ENCODE results near the gene RAB20. TPM values are rescaled to one million over a fixed set of nuclear protein-coding genes. Genes with fewer than 3 reads are reported as not detected.

Gene RAB20
- total and polyA plus RNA-seq, 9 of the 15 experiments (the other 6 are each of a cell fraction or from before 2014, with no cell fraction given) = 0.62 to 9.2 (median 5.4) TPM

DNA sequence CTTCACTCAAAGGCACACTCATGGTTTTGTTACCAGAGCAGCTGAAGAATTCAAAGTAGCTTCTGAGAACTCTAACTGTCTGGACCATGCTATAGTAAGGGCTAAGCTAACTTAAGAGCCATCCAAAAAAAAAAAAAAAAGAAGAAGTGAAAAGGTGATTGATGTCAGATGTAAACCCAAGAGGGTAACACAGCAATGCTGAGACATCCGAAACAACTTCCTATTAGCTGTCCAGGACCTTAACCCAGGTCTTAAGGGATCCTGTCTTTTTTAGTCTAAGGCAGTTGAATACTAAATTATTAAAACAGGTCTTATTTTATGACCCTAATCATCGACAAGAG, 11.2 kb upstream of the RAB20 start (continued):
- TF ChIP-seq, protein P1, sequence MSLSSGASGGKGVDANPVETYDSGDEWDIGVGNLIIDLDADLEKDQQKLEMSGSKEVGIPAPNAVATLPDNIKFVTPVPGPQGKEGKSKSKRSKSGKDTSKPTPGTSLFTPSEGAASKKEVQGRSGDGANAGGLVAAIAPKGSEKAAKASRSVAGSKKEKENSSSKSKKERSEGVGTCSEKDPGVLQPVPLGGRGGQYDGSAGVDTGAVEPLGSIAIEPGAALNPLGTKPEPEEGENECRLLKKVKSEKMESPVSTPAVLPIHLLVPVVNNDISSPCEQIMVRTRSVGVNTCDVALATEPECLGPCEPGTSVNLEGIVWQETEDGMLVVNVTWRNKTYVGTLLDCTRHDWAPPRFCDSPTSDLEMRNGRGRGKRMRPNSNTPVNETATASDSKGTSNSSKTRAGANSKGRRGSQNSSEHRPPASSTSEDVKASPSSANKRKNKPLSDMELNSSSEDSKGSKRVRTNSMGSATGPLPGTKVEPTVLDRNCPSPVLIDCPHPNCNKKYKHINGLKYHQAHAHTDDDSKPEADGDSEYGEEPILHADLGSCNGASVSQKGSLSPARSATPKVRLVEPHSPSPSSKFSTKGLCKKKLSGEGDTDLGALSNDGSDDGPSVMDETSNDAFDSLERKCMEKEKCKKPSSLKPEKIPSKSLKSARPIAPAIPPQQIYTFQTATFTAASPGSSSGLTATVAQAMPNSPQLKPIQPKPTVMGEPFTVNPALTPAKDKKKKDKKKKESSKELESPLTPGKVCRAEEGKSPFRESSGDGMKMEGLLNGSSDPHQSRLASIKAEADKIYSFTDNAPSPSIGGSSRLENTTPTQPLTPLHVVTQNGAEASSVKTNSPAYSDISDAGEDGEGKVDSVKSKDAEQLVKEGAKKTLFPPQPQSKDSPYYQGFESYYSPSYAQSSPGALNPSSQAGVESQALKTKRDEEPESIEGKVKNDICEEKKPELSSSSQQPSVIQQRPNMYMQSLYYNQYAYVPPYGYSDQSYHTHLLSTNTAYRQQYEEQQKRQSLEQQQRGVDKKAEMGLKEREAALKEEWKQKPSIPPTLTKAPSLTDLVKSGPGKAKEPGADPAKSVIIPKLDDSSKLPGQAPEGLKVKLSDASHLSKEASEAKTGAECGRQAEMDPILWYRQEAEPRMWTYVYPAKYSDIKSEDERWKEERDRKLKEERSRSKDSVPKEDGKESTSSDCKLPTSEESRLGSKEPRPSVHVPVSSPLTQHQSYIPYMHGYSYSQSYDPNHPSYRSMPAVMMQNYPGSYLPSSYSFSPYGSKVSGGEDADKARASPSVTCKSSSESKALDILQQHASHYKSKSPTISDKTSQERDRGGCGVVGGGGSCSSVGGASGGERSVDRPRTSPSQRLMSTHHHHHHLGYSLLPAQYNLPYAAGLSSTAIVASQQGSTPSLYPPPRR (CRISPR knock-in tag; IDR thresholded peaks at IDR 0.05; ENCODE audit: borderline replicate concordance) = no peak
- TF ChIP-seq CHD2 (IDR thresholded peaks at IDR 0.05; ENCODE audit: low read depth, low read length) (no peak), SPI1 (IDR thresholded peaks at IDR 0.05; ENCODE audit: borderline replicate concordance, low read depth, low read length) (no peak), LARP7 (IDR thresholded peaks at IDR 0.05) (no peak)
- TF ChIP-seq, protein P2, sequence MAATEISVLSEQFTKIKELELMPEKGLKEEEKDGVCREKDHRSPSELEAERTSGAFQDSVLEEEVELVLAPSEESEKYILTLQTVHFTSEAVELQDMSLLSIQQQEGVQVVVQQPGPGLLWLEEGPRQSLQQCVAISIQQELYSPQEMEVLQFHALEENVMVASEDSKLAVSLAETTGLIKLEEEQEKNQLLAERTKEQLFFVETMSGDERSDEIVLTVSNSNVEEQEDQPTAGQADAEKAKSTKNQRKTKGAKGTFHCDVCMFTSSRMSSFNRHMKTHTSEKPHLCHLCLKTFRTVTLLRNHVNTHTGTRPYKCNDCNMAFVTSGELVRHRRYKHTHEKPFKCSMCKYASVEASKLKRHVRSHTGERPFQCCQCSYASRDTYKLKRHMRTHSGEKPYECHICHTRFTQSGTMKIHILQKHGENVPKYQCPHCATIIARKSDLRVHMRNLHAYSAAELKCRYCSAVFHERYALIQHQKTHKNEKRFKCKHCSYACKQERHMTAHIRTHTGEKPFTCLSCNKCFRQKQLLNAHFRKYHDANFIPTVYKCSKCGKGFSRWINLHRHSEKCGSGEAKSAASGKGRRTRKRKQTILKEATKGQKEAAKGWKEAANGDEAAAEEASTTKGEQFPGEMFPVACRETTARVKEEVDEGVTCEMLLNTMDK (IDR thresholded peaks at IDR 0.05; ENCODE audit: borderline replicate concordance, insufficient read depth, low read depth, low read length, poor library complexity, severe bottlenecking) = no peak
- TF ChIP-seq, protein P3, sequence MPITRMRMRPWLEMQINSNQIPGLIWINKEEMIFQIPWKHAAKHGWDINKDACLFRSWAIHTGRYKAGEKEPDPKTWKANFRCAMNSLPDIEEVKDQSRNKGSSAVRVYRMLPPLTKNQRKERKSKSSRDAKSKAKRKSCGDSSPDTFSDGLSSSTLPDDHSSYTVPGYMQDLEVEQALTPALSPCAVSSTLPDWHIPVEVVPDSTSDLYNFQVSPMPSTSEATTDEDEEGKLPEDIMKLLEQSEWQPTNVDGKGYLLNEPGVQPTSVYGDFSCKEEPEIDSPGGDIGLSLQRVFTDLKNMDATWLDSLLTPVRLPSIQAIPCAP (CRISPR knock-in tag; IDR thresholded peaks at IDR 0.05; ENCODE audit: borderline replicate concordance) = no peak
- TF ChIP-seq, protein P4, sequence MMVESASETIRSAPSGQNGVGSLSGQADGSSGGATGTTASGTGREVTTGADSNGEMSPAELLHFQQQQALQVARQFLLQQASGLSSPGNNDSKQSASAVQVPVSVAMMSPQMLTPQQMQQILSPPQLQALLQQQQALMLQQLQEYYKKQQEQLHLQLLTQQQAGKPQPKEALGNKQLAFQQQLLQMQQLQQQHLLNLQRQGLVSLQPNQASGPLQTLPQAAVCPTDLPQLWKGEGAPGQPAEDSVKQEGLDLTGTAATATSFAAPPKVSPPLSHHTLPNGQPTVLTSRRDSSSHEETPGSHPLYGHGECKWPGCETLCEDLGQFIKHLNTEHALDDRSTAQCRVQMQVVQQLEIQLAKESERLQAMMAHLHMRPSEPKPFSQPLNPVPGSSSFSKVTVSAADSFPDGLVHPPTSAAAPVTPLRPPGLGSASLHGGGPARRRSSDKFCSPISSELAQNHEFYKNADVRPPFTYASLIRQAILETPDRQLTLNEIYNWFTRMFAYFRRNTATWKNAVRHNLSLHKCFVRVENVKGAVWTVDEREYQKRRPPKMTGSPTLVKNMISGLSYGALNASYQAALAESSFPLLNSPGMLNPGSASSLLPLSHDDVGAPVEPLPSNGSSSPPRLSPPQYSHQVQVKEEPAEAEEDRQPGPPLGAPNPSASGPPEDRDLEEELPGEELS (CRISPR knock-in tag; IDR thresholded peaks at IDR 0.05; ENCODE audit: borderline replicate concordance) = no peak
